Naive thymus-derived CD8-positive, alpha-beta T cell (primary cell): ENCODE results near the gene GH2. TPM values are rescaled to one million over a fixed set of nuclear protein-coding genes. Genes with fewer than 3 reads are reported as not detected.
"Not testable (repeated sequence)": the region's sequence is repeated elsewhere in the genome, so short reads cannot be mapped to it uniquely, and the experiment has no call there.

Experiments
- ATAC-seq, 2 donors: fragments of 150-1000 bp; cut with Tn5 transposase in 1 of 2; sonication (Bioruptor Pico), chemical (Tn5 transposase) in 1 of 2; 1 replicate in 1 of 2; 2 replicates in 1 of 2; pipeline ENCODE4 v1.10.0; 2021; ENCODE audit warnings: mild to moderate bottlenecking in 2 of 2, moderate library complexity in 2 of 2
- POLR2A ChIA-PET: fragments of 350-600 bp; sonication (Branson Sonifier 250); formaldehyde crosslinking; loops from one replicate; lab custom pipeline; 2021; ENCODE audit warnings: antibody characterized with exemption; lab: Charles Lee
- DNase-seq, 10 donors: peaks; one replicate each; pipeline versions ENCODE4 v3.0.0 to v3.0.0-alpha.2; 2020 to 2022
- H3K27ac Mint-ChIP-seq, 10 donors: one replicate each; pipeline ENCODE4 v1.8.0; 2020 to 2022; ENCODE audit warnings: mild to moderate bottlenecking in 10 of 10, mixed read lengths in 10 of 10, moderate library complexity in 4 of 10, inconsistent platforms in 1 of 10
- H3K27me3 Mint-ChIP-seq, 5 donors: one replicate each; pipeline ENCODE4 v1.8.0; 2021 to 2022; ENCODE audit warnings: mixed read lengths in 5 of 5
- H3K36me3 Mint-ChIP-seq, 3 donors: one replicate each; pipeline ENCODE4 v1.8.0; 2020 to 2022; ENCODE audit warnings: mixed read lengths in 3 of 3, mild to moderate bottlenecking in 2 of 3, inconsistent platforms in 1 of 3
- H3K4me1 Mint-ChIP-seq, 4 donors: one replicate each; pipeline ENCODE4 v1.8.0; 2021 to 2022; ENCODE audit warnings: mixed read lengths in 4 of 4
- H3K4me3 Mint-ChIP-seq, 10 donors: one replicate each; pipeline ENCODE4 v1.8.0; 2020 to 2022; ENCODE audit warnings: mild to moderate bottlenecking in 10 of 10, mixed read lengths in 10 of 10, moderate library complexity in 6 of 10, inconsistent platforms in 1 of 10
- H3K9me3 Mint-ChIP-seq, 9 donors: one replicate each; pipeline ENCODE4 v1.8.0; 2020 to 2022; ENCODE audit warnings: mixed read lengths in 9 of 9, mild to moderate bottlenecking in 3 of 9, inconsistent platforms in 1 of 9, moderate library complexity in 1 of 9
- polyA plus RNA-seq, 3 donors: library from polyadenylated mRNA; unstranded; fragments of 300-500 nt; fragmentation: Illumina TruSeq; gene quantifications; one replicate each; pipeline ENCODE4 v1.2.3, GENCODE V29; 2021
- total RNA-seq, 8 experiments: library from RNA in 2 of 8; stranded (reverse) in 2 of 8; gene quantifications; one replicate each; pipeline ENCODE4 v1.2.3 and lab custom pipeline; 2021 to 2026

GH2 gene
- total RNA-seq (not detected), polyA plus RNA-seq (not detected), total RNA-seq (lab: John Stamatoyannopoulos, UW) (0 reads per million in 6 experiments)

GRCh38 chr17:63881935-63882601 is at the start of gene GH2:
Gene GH2, minus strand, starts transcription at chr17:63881944. Its CDS starts 143 bp downstream, at chr17:63881801.
- DNase-seq (peak; percentile 39 to 73 (median 54)), ATAC-seq (peak; percentile 90 to 94)
- H3K36me3 Mint-ChIP-seq, result no peaks in the 10 kb centered on the region
- H3K4me3 Mint-ChIP-seq, result no peak within 1 kb of the TSS
- H3K27ac Mint-ChIP-seq, result peak within 1 kb of the TSS in 1 of 10 donors; percentile 72
- peaks cover 0 to 2% (median 0%) of the 10 kb centered on the region in 5 donors for H3K27me3 Mint-ChIP-seq
- no peaks in the 10 kb centered on the region for H3K9me3 Mint-ChIP-seq
- POLR2A ChIA-PET, result no interaction called here
- peaks cover 0 to 6% (median 3%) of the 10 kb centered on the region in 4 donors for H3K4me1 Mint-ChIP-seq

GRCh38 chr17:63930951-63931575 is 49.3 kb upstream of the GH2 start:
- Mint-ChIP-seq H3K36me3 (peaks cover 0 to 3% (median 0%) of the 10 kb centered on the region in 3 donors), H3K9me3 (no peaks in the 10 kb centered on the region), H3K27me3 (no peaks in the 10 kb centered on the region), H3K27ac (peak overlapping the region; percentile 53 to 94 (median 92)), H3K4me1 (peaks cover 15 to 56% (median 29%) of the 10 kb centered on the region in 4 donors), H3K4me3 (peak overlapping the region; percentile 87 to 94 (median 93))
- POLR2A ChIA-PET, result interaction anchor here (0.6 to 6.2 kb wide), 10 partner anchors 11 to 576 kb away, joined by 3 to 47 read pairs (median 4); partner anchors contain the start of genes CEP95 and ICAM2
- DNase-seq (peak in 9 of 10 donors; percentile 28 to 79 (median 51)), ATAC-seq (peak; percentile 76 to 78)

- POLR2A ChIA-PET, result interaction anchor here (1.3 to 6.2 kb wide), 2 partner anchors 16 to 104 kb away, joined by 3 to 47 read pairs; no protein-coding TSS in a partner anchor
- H3K27me3 Mint-ChIP-seq, result no peaks in the 10 kb centered on the region
- H3K27ac Mint-ChIP-seq, result peak overlapping the region in 7 of 10 donors; percentile 18 to 92 (median 90)
- H3K36me3 Mint-ChIP-seq, result peaks cover 0 to 3% (median 0%) of the 10 kb centered on the region in 3 donors
- H3K4me1 Mint-ChIP-seq, result peaks cover 15 to 56% (median 29%) of the 10 kb centered on the region in 4 donors
- H3K9me3 Mint-ChIP-seq, result no peaks in the 10 kb centered on the region
- DNase-seq, result no peak
- peak overlapping the region in 8 of 10 donors; percentile 87 to 94 (median 93) for H3K4me3 Mint-ChIP-seq
- no peak for ATAC-seq
Observed at GRCh38 chr17:63929860-63930766, 48.4 kb upstream of the GH2 start.

- no peaks in the 10 kb centered on the region for H3K9me3 Mint-ChIP-seq
- peaks cover 15 to 58% (median 29%) of the 10 kb centered on the region in 4 donors for H3K4me1 Mint-ChIP-seq
- POLR2A ChIA-PET, result interaction anchor here (6.2 kb wide), 1 partner anchor 17 kb away, joined by 47 read pairs; no protein-coding TSS in a partner anchor
- no peaks in the 10 kb centered on the region for H3K27me3 Mint-ChIP-seq
- DNase-seq, result no peak
- no peak for ATAC-seq
- H3K27ac Mint-ChIP-seq, result peak overlapping the region in 2 of 10 donors; percentile 71 to 85
- peak overlapping the region in 4 of 10 donors; percentile 38 to 76 (median 60) for H3K4me3 Mint-ChIP-seq
- H3K36me3 Mint-ChIP-seq, result peaks cover 0 to 3% (median 0%) of the 10 kb centered on the region in 3 donors
Observed at GRCh38 chr17:63928966-63929695, 47.4 kb upstream of the GH2 start.

- Mint-ChIP-seq H3K36me3 (peaks cover 0 to 3% (median 0%) of the 10 kb centered on the region in 3 donors), H3K27me3 (no peaks in the 10 kb centered on the region), H3K27ac (peak overlapping the region in 4 of 10 donors; percentile 8 to 72 (median 28)), H3K9me3 (no peaks in the 10 kb centered on the region), H3K4me3 (peak overlapping the region in 1 of 10 donors; percentile 76), H3K4me1 (peaks cover 14 to 54% (median 28%) of the 10 kb centered on the region in 4 donors)
- ATAC-seq (no peak), DNase-seq (no peak)
- POLR2A ChIA-PET, result interaction anchor here (6.2 kb wide), 1 partner anchor 18 kb away, joined by 47 read pairs; no protein-coding TSS in a partner anchor
Observed at GRCh38 chr17:63928172-63928666, 46.5 kb upstream of the GH2 start.

- peaks cover 0 to 3% (median 0%) of the 10 kb centered on the region in 3 donors for H3K36me3 Mint-ChIP-seq
- H3K4me1 Mint-ChIP-seq, result peaks cover 11 to 54% (median 24%) of the 10 kb centered on the region in 4 donors
- H3K27ac Mint-ChIP-seq, result peak overlapping the region in 2 of 10 donors; percentile 30 to 72
- no peaks in the 10 kb centered on the region for H3K9me3 Mint-ChIP-seq
- no peak for DNase-seq
- ATAC-seq, result no peak
- POLR2A ChIA-PET, result interaction anchor here (1.8 kb wide), 1 partner anchor 19 kb away, joined by 8 read pairs; no protein-coding TSS in a partner anchor
- peak overlapping the region in 2 of 10 donors; percentile 14 to 76 for H3K4me3 Mint-ChIP-seq
- no peaks in the 10 kb centered on the region for H3K27me3 Mint-ChIP-seq
Observed at GRCh38 chr17:63927464-63928171, 45.9 kb upstream of the GH2 start.

- POLR2A ChIA-PET, result interaction anchor here (1.8 kb wide), 1 partner anchor 20 kb away, joined by 8 read pairs; no protein-coding TSS in a partner anchor
- Mint-ChIP-seq H3K27ac (peak overlapping the region in 3 of 10 donors; percentile 1 to 75 (median 13)), H3K27me3 (no peaks in the 10 kb centered on the region)
Observed at GRCh38 chr17:63926164-63926563, 44.4 kb upstream of the GH2 start.

GRCh38 chr17:63925615-63926014 is 43.9 kb upstream of the GH2 start:
- peak overlapping the region in 2 of 10 donors; percentile 14 to 75 for H3K27ac Mint-ChIP-seq
- POLR2A ChIA-PET, result interaction anchor here (1.1 kb wide), 1 partner anchor 95 kb away, joined by 3 read pairs; the partner anchor contains the start of gene ICAM2
- H3K9me3 Mint-ChIP-seq, result no peaks in the 10 kb centered on the region
- H3K4me1 Mint-ChIP-seq, result peaks cover 3 to 51% (median 5%) of the 10 kb centered on the region in 4 donors
- DNase-seq (peak in 1 of 10 donors; percentile 54), ATAC-seq (peak in 1 of 2 donors; percentile 58)
- H3K36me3 Mint-ChIP-seq, result peaks cover 0 to 3% (median 0%) of the 10 kb centered on the region in 3 donors
- peak overlapping the region in 1 of 10 donors; percentile 36 for H3K4me3 Mint-ChIP-seq
- no peaks in the 10 kb centered on the region for H3K27me3 Mint-ChIP-seq

More at GRCh38 chr17:63926164-63926563, 44.4 kb upstream of the GH2 start:
- Mint-ChIP-seq H3K4me3 (no peak overlapping the region), H3K36me3 (peaks cover 0 to 3% (median 0%) of the 10 kb centered on the region in 3 donors), H3K4me1 (peaks cover 7 to 50% (median 10%) of the 10 kb centered on the region in 4 donors), H3K9me3 (no peaks in the 10 kb centered on the region)
- ATAC-seq (no peak), DNase-seq (no peak)

GRCh38 chr17:63922402-63922801 is 40.7 kb upstream of the GH2 start:
- Mint-ChIP-seq H3K27ac (peak overlapping the region in 3 of 10 donors; percentile 60 to 87 (median 82)), H3K4me3 (peak overlapping the region in 2 of 10 donors; percentile 43 to 65), H3K4me1 (peaks cover 4 to 54% (median 9%) of the 10 kb centered on the region in 4 donors)
- H3K36me3 Mint-ChIP-seq, ATAC-seq, H3K9me3 Mint-ChIP-seq, POLR2A ChIA-PET, H3K27me3 Mint-ChIP-seq: not testable (repeated sequence)
- peak in 1 of 10 donors; percentile 19 for DNase-seq

GRCh38 chr17:63920779-63921178 is 39.0 kb upstream of the GH2 start:
- H3K27me3 Mint-ChIP-seq, DNase-seq, H3K9me3 Mint-ChIP-seq, ATAC-seq, H3K36me3 Mint-ChIP-seq, H3K4me3 Mint-ChIP-seq: not testable (repeated sequence)
- Mint-ChIP-seq H3K4me1 (peaks cover 4 to 52% (median 9%) of the 10 kb centered on the region in 4 donors), H3K27ac (peak overlapping the region in 3 of 10 donors; percentile 11 to 36 (median 25))
- POLR2A ChIA-PET, result interaction anchor here (2.3 kb wide), 1 partner anchor 105 kb away, joined by 14 read pairs; no protein-coding TSS in a partner anchor
